OCI-M1 (cell line): ENCODE data around the gene CDC42BPB.

Source experiments
- DNase-seq: peaks from one replicate; lab custom pipeline; 2025; lab: John Stamatoyannopoulos, UW

CDC42BPB gene

DNA sequence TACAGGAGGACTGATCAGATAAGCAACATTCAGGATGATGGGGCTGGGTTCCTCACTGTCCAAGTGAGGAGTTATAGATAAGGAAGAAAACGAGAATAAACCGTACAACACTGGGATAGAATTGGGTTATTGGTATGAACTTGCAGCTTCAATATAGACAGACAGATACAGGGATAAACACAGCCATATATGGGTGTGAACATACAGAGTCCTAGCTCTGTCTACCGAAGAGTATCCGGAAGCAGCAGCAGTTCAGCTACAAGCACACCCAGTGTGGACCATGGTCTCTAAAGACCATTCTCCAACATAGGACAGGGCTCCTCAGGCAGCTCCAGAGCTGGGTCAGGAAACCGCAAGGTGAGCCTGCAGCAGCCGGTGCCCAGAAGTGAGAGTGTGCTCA lies 40.8 kb downstream of the CDC42BPB start:
- DNase-seq, result no peak

DNA sequence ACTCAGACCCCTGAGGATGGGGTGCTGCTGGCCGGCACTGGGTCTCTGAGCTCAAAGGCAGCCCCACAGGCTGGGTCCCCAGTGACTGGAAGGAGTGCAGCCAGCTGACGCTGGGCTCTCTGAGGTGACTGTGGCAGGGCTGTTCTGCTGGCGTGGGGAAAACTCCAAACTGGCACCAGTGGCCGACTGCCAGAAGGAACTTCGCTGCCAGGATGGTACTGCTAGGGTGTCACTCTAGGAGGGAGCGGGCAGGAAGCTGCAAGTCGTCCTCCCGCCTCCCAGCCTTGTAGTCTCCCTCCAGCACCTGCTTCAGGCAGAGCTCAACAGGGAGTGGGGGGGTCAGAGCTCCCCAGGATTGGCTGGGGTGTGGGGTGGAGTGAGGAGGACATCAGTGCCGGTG lies 41.3 kb downstream of the CDC42BPB start:
- no peak for DNase-seq

DNA sequence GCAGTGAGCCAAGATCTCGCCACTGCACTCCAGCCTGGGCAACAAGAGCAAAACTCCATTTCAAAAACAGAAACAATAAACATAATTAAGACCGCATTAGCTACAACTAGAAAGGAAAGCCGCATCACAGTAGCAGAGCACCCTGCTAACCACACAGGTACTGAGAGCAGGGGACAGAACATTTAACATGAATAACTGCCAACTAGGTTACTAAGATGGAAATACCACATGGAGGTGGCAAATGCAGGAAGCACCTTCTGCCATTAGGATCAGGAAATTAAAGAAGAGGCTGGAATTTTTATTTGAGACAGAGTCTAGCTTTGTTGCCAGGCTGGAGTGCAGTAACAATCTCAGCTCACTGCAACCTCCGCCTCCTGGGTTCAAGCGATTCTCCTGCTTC lies 41.9 kb downstream of the CDC42BPB start:
- DNase-seq, result no peak

DNA sequence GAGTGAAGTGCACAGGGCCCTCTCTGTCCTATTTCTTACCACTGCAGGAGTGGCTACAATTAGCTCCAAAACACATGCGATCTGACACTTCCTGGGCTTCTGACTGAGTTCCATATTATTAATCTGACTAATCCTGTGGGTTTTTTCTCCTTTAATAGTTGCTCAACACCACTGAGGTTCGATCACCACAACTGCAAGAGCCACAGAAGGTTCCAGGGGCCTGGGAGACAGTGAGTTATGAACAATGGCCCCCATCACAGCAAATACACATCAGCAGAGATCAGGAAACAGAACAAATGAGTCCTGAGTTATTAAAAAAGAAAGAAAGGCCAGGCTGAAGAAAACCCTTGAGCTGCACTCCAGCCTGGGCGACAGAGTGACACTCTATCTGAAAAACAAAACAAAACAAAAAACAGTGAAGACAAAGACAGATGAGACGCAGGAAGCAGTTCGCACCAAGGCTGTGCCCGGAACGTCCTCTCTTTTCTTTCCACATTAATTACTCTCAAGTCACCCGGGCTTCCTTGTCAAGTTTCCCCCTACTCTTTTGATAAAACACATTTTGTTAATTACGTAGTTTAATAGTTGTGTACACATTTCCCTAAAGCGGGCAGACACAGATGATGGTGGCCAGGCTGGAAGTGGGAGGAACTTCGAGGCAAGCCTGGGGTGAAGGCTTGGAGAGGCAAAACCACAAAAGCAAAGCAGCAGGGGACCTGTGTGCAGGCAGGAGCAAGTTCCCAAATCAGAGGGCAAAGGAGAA lies 42.7 kb downstream of the CDC42BPB start:
- peak; percentile 1 for DNase-seq

DNA sequence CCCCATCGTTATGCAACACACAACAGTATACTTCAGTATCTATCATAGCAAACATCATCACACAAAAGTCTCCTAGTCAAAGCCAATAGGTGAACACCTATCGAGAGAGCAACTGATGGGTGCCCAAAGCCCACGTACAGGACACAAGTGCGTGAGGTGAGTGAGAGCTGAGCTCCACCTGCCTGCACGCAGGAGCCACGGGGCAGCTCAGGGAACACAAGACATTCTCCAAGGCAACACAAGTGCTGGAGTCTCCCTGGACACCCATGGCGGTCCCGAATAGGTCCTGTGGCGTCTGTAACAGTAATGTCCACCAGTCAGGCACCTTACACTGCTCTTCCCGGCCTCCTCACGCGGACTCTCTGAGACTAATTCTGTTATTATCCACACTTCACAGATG lies 44.3 kb downstream of the CDC42BPB start:
- no peak for DNase-seq

GRCh38 chr14:103009559-103009958 lies 47.8 kb downstream of the CDC42BPB start:
- DNase-seq, result no peak

GRCh38 chr14:103008768-103009357 lies 48.5 kb downstream of the CDC42BPB start:
- no peak for DNase-seq

DNA sequence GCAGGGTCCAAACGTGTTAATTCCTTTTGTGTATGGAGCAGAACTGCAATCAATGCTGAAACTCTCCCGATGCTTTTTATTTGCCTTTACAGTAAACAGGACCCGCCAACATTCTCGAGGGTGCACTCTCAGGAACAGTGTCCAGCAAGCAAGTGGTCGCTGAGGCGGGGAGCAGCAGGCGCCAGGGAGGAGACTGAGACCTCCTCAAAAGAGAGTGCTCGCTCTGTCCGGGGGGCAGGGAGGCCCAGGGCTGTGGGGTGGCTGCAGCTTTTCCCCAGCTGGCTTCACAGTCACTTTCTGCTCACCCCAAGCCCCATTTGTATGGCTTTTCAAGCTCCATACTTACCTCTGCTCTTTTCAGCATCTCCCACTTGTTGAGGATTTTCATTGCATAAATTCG lies 49.2 kb downstream of the CDC42BPB start:
- DNase-seq, result no peak

DNA sequence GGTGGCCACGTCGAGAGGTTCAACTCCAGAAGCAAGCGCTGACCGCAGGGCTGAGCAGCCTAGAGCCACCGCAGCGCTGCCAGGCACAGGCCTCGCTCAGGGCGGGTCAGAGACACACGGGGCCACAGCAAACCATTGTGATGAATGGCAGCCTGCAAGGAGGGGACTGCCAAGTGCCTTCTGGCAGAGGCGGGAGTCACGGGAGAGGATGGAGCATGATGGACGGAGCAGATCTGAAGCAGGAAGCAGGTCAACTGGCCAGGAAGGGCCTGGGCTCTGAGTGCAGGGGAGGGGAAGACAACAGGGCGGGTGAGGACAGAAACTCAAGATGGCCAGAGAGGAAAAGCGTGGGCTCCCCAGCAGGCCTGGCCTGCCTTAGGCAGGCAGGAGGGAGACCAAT lies 49.8 kb downstream of the CDC42BPB start:
- no peak for DNase-seq

- no peak for DNase-seq
Measured at GRCh38 chr14:103006991-103007520, 50.3 kb downstream of the CDC42BPB start.

DNA sequence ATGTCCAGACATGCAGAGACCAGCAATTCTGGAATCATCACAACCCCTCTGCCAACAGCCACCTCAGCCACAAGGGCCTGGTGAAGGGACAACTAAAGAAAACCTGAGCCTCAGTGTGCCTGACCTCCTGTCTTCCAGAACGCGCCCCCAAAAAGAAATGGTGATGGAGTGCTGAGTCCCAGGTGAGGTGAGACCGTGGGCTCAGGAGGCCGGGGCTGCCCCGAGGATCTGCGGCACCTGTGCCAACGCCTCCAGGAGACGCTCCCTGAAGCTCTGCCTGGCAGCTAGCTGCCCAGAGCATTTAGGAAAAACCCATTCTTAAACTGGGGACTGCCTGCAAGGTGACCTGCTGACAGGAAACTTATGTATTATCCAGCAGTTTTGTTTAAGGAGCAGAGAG lies 51.2 kb downstream of the CDC42BPB start:
- DNase-seq, result no peak

GRCh38 chr14:103003850-103004249 lies 53.5 kb downstream of the CDC42BPB start:
- no peak for DNase-seq

- no peak for DNase-seq
Measured at GRCh38 chr14:103003351-103003615, 54.1 kb downstream of the CDC42BPB start.

DNA sequence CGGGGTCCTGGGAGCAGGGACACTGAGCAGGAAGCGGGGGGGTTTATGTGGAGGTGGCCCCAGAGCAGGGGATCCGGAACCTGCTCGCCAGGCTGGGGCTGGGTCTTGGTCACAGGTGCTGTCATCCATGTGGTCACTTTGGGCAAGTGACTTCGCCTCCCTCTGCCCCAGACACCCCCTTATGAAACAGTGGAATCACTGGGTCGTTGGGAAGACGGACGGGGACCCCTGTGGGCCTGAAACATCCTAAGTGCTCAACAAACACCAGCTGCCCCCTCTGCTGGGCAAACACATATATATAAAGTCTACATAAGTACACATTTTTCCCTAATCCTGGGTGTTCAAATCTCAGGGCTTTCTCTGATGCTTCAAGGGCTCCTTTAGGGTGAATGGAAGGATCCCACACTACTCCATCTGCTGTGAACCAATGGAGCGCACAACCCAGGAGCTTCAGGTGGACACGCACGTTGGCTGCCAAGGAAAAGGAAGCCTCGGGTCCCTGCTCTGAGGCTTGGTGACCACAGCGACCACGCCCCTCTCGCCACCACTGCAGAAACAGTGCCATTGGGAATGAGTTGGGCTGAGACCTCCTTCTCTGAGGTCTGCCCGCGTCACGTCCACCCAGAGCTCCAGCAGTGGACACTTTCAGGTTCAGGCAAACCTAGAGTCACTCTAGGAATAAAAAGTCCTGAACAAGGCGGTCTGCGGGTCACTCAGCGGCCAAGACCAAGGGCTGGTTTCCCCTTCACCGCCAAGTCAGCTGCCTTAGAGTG lies 54.6 kb downstream of the CDC42BPB start:
- DNase-seq, result no peak

- no peak for DNase-seq
Measured at GRCh38 chr14:103001651-103002396, 55.5 kb downstream of the CDC42BPB start.

GRCh38 chr14:103001226-103001625 lies 56.1 kb downstream of the CDC42BPB start:
- no peak for DNase-seq

DNA sequence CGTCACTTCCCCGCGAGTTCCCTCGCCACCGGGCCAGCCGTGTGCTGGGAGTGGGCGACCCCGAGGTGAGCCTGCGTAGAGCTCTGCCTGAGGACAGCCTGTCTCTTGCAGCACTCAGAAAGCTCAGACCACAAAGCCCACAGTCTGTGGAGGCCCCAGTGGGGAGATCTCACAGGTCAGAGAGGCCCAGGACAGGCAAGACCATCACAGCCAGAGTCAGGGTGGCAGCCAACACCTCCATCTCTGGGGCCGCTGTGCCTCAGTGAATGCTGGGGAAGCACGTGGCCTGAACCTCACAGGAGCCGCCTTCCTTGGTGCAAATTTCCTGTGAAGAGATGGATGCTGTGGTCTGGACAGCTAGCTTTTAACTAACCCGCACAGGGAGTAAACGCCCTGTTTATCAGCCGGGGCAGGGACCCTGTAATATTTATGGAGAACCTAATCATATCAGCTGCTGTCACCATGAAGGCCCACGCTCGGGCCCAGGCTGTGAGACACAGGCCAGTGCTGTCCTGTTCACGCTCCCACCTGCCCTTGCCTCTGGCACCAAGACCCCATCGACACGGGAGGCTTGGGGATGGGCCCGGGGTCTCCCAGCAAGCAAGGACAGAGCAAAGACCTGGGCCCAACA lies 56.9 kb downstream of the CDC42BPB start:
- DNase-seq, result no peak

DNA sequence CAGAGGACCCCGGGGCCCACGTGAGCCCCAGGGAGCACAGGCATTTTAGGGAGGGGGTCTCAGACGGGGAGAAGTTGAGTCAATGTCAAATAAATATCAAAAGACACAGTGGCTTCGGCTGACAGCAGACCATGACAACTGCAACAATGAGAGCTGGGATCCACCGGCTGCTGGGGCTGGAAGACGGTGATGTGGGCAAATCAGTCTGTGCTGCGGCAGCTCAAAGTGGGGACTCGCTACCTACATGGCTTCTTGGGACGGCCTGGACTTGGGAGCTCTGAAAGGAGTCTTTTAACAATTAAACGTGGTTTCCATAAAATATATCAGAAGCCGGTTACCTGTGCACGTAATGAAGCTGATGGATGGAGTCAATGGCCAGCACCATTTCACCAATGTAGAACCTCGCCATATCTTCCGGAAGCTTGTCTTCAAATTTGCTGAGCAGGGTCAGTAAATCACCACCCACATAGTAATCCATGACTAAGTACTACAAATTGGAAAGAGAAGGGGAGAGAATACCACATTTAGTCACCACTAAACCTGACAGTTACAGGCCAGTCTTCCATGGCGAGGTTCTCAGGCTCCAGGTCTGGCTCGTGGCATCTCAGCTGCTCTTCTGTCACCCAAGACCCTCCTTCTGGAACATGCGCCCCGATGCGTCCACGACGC lies 58.0 kb downstream of the CDC42BPB start:
- no peak for DNase-seq

GRCh38 chr14:102998393-102998792 lies 59.0 kb downstream of the CDC42BPB start:
- DNase-seq, result no peak

DNA sequence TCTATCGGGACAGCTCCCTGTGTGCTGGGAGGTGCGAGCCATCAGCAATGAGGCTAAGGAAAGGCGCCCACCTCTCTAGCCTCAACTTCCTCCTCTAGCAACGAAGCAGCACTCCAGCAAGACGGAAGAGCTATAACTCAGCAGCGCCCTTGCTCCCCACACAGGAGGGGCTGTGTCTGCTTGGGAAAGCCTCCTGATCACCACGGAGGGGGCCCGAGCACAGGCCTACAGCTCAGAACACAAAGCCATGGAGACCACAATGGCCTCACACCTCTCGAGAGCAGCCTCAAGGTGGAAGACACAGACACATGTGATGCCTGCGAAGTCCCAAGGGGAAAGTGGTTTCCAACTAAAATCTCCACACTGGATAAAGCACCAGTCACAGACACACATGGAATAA lies 60.4 kb downstream of the CDC42BPB start:
- no peak for DNase-seq

- DNase-seq, result no peak
Measured at GRCh38 chr14:102994689-102995088, 62.7 kb downstream of the CDC42BPB start.
